Fibroblast of skin of right quadriceps (primary cell): ENCODE results near the gene SPDYE17.
"Not testable (repeated sequence)": the region's sequence is repeated elsewhere in the genome, so short reads cannot be mapped to it uniquely, and the experiment has no call there.

Experiments used
- DNase-seq: peaks from one replicate; pipeline ENCODE4 v3.0.0-alpha.2; 2013

SPDYE17 gene, protein sequence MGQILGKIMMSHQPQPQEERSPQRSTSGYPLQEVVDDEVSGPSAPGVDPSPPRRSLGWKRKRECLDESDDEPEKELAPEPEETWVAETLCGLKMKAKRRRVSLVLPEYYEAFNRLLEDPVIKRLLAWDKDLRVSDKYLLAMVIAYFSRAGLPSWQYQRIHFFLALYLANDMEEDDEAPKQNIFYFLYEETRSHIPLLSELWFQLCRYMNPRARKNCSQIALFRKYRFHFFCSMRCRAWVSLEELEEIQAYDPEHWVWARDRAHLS

GRCh38 chr7:77032261-77032660 lies at the start of gene SPDYE17:
Gene SPDYE17 (minus strand): TSS chr7:77032361. CDS start chr7:77030570, 1,791 bp downstream.
- not testable (repeated sequence) for DNase-seq

GRCh38 chr7:77080236-77080635 lies 48.1 kb upstream of the SPDYE17 start:
- DNase-seq, result not testable (repeated sequence)

- DNase-seq, result not testable (repeated sequence)
Measured at GRCh38 chr7:77079624-77080023, 47.5 kb upstream of the SPDYE17 start.

- not testable (repeated sequence) for DNase-seq
Measured at GRCh38 chr7:77079112-77079511, 47.0 kb upstream of the SPDYE17 start.

GRCh38 chr7:77077060-77077459 lies 44.9 kb upstream of the SPDYE17 start:
- DNase-seq, result not testable (repeated sequence)

DNA sequence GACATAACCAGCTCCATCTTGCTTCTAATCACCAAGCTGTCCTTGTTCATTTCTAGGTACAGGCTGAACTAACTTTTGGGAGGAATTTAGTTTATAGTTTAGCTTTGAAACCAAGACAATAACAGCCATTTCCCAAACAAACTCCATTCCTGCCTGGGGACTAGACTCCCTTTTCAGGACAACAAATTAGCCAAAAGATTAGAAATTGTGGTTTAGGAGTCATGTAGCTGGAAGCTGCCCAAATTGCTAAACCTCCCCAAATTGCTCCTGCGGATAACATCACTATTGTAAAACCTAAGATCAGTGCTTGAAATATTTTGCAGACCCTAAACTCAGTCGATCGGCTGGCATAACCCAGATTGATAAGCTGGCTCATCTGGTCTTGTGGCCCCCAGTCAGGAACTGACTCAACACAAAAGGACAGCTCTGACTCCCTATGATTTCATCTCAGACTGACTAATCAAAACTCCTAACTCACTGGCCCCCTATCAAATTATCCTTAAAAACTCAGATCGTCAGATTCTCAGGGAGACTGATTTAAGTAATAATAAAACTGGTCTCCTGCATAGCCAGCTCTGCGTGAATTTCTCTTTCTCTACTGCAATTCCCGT lies 42.7 kb upstream of the SPDYE17 start:
- peak; percentile 23 for DNase-seq

DNA sequence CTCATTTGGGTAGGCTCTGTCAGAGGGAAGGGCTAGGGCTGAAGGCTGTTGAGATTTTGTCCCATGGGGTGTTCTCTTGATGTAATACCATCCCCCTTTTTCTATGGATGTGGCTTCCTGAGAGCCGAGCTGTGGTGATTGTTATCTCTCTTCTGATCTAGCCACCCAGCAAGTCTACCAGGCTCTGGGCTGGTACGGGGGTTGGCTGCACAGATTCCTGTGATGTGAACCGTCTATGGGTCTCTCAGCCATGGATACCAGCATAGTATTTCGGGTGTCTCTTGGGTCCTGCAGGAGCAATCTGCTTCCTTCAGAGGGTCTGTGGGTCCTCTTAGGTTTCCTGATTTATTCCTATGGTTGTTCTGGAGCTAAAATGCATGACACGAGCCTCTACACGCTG lies 38.9 kb upstream of the SPDYE17 start:
- DNase-seq, result not testable (repeated sequence)

DNA sequence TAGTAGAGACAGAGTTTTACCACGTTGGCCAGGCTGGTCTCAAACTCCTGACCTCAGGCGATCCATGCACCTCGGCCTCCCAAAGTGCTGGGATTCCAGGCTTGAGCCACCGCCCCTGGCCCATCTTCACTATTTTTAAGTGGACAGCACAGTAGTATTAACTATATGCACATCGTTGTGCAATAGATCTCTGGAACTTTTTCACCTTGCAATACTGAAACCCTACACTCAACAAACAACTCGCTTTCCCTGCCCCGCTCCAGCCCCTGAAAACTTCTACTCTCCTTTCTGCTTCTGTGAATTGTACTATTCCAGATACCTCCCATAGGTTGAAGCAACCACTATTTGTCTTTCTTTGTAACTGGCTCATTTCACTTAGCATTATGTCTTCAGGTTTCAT lies 33.7 kb upstream of the SPDYE17 start:
- not testable (repeated sequence) for DNase-seq

DNA sequence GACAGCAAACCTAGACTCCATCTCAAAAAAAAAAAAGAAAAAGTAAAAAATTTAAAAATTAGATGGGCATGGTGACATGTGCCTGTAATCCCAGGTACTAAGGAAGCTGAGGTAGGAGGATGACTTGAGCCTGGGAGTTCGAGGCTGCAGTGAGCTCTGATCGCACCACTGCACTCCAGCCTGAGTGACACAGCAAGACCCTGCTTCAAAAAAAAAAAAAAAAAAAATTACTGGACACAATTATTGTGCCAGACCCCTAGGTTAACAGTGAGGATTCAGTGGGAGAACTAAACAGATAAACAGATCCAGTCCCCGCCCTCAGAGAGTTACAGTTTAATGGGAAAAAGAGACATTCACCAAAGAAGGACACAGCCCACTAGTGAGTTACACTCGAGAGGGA lies 31.6 kb upstream of the SPDYE17 start:
- DNase-seq, result not testable (repeated sequence)

DNA sequence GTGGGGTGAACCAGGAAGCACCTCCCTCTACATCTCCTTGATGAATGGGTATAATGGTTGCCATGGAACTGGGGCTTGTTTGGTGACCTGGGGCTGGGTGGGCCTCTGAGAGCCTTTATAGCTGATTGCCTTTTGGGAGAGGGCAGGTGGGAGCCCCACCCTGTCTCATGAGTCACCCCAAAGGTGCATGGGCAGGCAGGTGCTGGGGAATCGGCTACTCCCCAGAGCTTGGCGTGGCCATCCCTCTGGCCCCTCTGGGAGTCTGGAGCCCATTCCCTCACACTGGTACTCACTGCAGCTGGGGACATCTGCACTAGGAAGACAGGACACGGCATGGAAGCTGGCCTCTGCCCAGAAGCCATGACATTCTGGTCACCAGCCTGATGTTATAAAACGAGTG lies 30.4 kb upstream of the SPDYE17 start, which contains the start of gene SPDYE18:
Gene SPDYE18, minus strand, starts transcription at position 2 of the 400 bp plus-strand sequence. CDS start 2,046 bp downstream, outside the sequence.
- DNase-seq, result not testable (repeated sequence)

GRCh38 chr7:77026349-77026748 lies 5.8 kb downstream of the SPDYE17 start:
- DNase-seq, result not testable (repeated sequence)

DNA sequence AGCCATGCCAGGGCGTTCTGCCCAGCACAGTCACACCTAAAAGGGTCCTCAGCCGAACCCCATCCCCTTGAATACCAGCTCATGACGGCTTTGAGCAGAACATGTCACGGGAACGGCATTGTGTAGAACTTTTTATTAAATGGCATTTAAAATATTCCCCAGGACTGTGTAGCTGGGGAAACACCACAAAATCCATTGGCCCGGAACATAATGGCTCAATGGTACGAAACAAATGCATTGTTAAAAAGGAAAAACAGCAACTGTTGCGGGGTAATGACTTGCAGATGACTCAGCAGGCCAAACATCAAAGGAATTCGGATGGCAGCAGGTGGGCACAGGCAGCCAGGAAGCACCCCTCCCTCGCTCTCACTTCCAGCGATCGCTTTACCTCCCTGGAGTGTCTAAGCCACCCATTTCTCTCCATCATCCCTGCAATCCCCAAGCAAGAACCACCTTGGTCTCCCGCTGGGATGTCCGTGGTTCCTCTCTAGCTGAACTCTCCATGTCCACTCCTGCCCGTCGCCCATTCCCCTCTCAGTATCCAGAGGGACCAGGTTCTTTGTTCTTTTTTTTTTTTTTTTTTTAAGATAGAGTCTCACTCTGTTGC lies 22.0 kb downstream of the SPDYE17 start:
- peak; percentile 14 for DNase-seq

GRCh38 chr7:77008000-77008399 lies 24.2 kb downstream of the SPDYE17 start:
- DNase-seq, result not testable (repeated sequence)

DNA sequence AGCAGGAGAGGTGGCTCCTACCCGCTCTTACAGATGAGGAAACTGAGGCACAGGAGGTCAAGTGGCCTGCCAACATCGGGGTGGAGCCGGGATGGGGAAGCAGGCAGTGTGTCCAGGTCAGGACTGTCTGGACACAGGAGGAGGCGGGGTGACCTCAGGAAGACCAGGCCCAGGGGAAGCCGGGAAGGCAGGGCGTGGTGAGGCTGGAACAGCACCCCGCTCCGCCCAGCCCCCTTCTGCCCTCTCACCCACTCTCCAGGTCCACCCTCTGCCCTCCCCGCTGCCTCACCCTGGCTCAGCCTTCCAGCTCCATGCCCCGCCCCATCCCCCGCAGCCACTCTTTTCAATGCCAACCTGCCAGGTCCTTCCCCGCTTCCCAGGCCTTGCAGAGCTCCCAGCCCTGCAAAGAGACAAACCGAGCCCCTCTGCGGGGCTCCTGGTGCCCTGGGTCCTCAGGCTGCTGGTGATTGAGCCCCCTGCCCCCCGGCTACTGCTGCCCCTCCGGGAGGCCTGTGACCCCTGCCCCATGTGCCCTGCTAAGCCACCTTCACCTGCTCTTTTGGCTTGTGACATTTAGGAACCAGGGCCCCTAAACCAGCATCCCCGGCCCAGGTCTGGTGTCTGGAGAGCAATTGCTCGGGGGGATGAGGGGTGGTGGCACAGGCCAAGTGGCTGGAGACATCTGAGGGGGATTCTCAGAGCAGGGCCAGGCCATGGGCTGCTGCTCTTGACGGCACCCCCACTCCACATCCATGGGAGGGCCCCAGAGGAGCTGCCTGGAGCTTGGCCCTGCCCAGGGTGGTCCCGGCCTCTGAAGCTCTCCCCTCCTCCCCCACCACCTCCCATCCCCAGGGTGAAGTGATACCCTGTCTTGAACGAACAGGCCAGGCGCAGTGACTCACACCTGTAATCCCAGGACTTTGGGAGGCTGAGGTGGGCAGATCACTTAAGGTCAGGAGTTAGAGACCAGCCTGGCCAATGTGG lies 25.7 kb downstream of the SPDYE17 start:
- DNase-seq, result not testable (repeated sequence)

GRCh38 chr7:77005461-77006057 lies 26.6 kb downstream of the SPDYE17 start:
- DNase-seq, result not testable (repeated sequence)

- DNase-seq, result not testable (repeated sequence)
Measured at GRCh38 chr7:77004151-77004550, 28.0 kb downstream of the SPDYE17 start.

- not testable (repeated sequence) for DNase-seq
Measured at GRCh38 chr7:77003241-77003640, 28.9 kb downstream of the SPDYE17 start.

GRCh38 chr7:77002678-77003233 lies 29.4 kb downstream of the SPDYE17 start:
- DNase-seq, result not testable (repeated sequence)

GRCh38 chr7:77002104-77002503 lies 30.1 kb downstream of the SPDYE17 start:
- DNase-seq, result not testable (repeated sequence)

DNA sequence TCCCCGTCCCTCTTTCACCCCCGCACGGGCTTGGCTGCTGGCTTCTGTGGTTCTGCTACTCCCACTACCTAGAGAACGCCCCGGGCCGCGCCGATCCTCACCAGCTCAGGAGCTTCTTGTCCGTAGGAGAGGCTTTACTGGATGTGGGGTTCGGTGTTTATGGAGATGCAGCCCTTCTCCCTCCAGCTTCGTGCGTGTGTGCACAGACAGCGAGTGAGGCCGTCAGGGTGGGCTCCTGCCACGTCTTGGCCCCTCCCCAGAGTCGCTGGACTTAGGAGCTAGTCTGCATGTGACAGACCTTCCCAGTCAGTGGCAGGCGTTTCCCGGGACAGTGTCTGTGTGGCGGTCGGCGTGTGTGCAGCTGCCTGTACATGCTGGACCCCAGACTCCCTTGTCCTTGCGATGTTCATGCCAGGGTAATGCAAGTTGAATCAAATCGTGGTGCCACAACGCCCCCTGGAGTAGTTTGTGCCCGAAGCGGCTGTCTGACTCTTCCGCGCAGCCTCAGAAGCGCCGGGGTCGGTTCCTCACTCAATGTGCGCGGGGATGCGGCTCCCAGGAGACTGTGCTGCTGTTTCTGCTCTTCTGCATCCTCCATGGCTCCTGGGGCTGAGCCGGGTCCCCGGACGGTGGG lies 32.6 kb downstream of the SPDYE17 start:
- not testable (repeated sequence) for DNase-seq

GRCh38 chr7:76998764-76999450 lies 33.3 kb downstream of the SPDYE17 start:
- DNase-seq, result not testable (repeated sequence)
